GM21367 (cell line): ENCODE measurements around the gene SNX8.

Experiments used
- ATAC-seq: cut with Tn5 transposase; IDR thresholded peaks from one replicate; pipeline ENCODE4 v1.9.1; 2021; ENCODE audit not compliant: unreplicated experiment

Gene SNX8

GRCh38 chr7:2266911-2267310 lies 47.3 kb downstream of the SNX8 start:
- no peak for ATAC-seq

- ATAC-seq, result no peak
Measured at GRCh38 chr7:2264158-2264557, 50.1 kb downstream of the SNX8 start.

GRCh38 chr7:2263176-2263575 lies 51.1 kb downstream of the SNX8 start:
- ATAC-seq, result no peak

GRCh38 chr7:2261611-2262010 lies 52.6 kb downstream of the SNX8 start:
- ATAC-seq, result no peak

- ATAC-seq, result no peak
Measured at GRCh38 chr7:2260820-2261219, 53.4 kb downstream of the SNX8 start.

GRCh38 chr7:2259480-2259879 lies 54.8 kb downstream of the SNX8 start:
- ATAC-seq, result no peak

- no peak for ATAC-seq
Measured at GRCh38 chr7:2258661-2259365, 55.4 kb downstream of the SNX8 start.

- ATAC-seq, result no peak
Measured at GRCh38 chr7:2257651-2258050, 56.6 kb downstream of the SNX8 start.

GRCh38 chr7:2257046-2257551 lies 57.1 kb downstream of the SNX8 start:
- no peak for ATAC-seq

- no peak for ATAC-seq
Measured at GRCh38 chr7:2256306-2257045, 57.8 kb downstream of the SNX8 start.

- ATAC-seq, result no peak
Measured at GRCh38 chr7:2255145-2256139, 58.8 kb downstream of the SNX8 start.

GRCh38 chr7:2254429-2255144 lies 59.7 kb downstream of the SNX8 start:
- ATAC-seq, result no peak

- no peak for ATAC-seq
Measured at GRCh38 chr7:2253525-2254244, 60.6 kb downstream of the SNX8 start.

GRCh38 chr7:2253021-2253420 lies 61.2 kb downstream of the SNX8 start:
- no peak for ATAC-seq

- ATAC-seq, result no peak
Measured at GRCh38 chr7:2251841-2252771, 62.1 kb downstream of the SNX8 start.

GRCh38 chr7:2251381-2251780 lies 62.9 kb downstream of the SNX8 start:
- no peak for ATAC-seq

GRCh38 chr7:2249744-2250323 lies 64.4 kb downstream of the SNX8 start:
- no peak for ATAC-seq

- ATAC-seq, result no peak
Measured at GRCh38 chr7:2248984-2249694, 65.1 kb downstream of the SNX8 start.
